Erythroblast (primary cell): ENCODE results near the gene ATG10.

Source experiments
- GATA1 ChIP-seq: IDR thresholded peaks from 2 replicates; pipeline ENCODE4 v1.6.1; 2011; ENCODE audit warnings: low read depth, mild to moderate bottlenecking, control low read depth, low read length, moderate library complexity
- POLR2A ChIP-seq: IDR thresholded peaks from 2 replicates; pipeline ENCODE4 v1.6.1; 2011; ENCODE audit warnings: mild to moderate bottlenecking, low read length

DNA sequence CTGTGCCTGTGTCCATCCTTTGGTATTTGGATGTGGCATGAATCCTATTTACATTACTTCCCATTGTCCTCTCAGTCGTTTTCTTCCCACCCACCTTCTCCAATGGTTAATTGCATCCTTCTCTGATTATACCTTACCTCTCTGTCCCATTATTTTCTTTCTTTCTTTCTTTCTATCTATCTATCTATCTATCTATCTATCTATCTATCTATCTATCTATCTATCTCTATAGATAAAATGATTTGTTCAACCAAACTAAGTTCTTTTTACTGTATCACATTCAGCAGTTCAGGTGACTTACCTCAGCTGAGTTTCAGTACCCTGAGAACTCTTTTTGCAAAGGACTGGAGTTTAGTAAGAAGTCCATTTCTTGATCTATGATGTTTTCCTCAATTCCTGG is 225.7 kb downstream of the ATG10 start:
- TF ChIP-seq POLR2A (no peak), GATA1 (no peak)
